Measurements from ENCODE around the gene ADIPOR2.

DNA sequence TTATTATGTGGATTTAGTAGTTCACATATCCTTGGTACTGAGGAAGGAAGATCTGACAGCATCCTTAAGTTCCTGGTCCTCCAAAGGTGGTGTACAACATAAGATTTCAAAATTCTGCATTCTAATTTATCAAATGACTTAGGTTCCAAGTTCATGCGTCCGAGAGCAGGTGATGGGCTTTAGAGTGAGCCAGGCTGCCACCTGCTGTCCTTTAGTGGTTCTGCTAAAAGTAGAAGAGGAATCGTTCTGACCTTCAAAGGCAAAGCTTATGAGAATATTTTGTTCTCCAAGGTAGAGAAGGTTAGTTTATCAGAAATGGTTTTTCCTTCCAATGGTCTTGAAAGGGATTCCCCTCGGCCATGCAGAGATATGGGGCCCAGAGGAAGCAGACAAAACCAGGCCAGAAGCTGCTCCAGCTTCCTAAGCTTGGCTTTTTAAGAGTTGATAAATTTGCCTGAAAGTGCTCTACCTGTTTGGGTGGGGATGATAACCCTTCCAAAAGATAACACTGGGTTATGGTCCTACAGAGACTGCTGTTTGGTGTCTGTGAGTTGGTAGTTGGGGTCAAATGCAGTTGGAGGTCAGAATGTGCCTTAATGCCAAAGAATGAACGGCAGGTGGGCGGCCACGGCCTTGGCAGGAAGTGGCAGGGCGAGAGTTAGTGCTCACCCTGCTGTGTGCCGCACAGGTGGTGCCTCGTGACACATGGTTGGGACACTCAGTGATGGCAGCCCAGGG lies 100.4 kb downstream of the ADIPOR2 start:
- TF ChIP-seq, protein P1, sequence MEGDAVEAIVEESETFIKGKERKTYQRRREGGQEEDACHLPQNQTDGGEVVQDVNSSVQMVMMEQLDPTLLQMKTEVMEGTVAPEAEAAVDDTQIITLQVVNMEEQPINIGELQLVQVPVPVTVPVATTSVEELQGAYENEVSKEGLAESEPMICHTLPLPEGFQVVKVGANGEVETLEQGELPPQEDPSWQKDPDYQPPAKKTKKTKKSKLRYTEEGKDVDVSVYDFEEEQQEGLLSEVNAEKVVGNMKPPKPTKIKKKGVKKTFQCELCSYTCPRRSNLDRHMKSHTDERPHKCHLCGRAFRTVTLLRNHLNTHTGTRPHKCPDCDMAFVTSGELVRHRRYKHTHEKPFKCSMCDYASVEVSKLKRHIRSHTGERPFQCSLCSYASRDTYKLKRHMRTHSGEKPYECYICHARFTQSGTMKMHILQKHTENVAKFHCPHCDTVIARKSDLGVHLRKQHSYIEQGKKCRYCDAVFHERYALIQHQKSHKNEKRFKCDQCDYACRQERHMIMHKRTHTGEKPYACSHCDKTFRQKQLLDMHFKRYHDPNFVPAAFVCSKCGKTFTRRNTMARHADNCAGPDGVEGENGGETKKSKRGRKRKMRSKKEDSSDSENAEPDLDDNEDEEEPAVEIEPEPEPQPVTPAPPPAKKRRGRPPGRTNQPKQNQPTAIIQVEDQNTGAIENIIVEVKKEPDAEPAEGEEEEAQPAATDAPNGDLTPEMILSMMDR (conservative IDR thresholded peaks at IDR 0.05 in 1 of 2, IDR thresholded peaks at IDR 0.05 in 1 of 2; ENCODE audit: extremely low read depth in 1 of 2, insufficient read depth in 1 of 2, low read depth in 1 of 2, low read length in 2 of 2), result peak; percentile 66 to 82
- TF ChIP-seq EZH2 (IDR thresholded peaks at IDR 0.05; ENCODE audit: borderline replicate concordance, low read length), result no peak
